ENCODE results near the gene MAP1B.

DNA sequence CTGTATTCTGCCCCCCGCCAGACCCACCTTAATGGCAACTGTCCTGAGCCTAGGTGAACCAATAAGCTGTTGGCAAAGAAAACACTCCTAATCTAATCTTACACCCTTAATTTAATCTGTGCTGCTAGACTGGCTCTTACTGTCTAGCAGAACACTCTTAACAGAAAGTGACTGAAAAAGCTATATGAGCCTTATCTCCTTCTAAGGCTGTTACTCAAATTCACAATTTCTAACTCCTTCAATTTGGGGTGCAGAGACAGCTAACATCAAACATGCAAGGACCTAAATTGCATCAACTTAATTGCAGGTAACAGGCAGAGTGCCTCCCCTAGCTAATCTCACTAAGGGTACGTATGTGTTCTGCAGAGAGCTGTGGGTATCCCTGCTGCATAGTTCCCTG is 49.5 kb upstream of the MAP1B start:
- no peak for TF ChIP-seq EP300 (IDR thresholded peaks at IDR 0.05)
- TF ChIP-seq, protein P1, sequence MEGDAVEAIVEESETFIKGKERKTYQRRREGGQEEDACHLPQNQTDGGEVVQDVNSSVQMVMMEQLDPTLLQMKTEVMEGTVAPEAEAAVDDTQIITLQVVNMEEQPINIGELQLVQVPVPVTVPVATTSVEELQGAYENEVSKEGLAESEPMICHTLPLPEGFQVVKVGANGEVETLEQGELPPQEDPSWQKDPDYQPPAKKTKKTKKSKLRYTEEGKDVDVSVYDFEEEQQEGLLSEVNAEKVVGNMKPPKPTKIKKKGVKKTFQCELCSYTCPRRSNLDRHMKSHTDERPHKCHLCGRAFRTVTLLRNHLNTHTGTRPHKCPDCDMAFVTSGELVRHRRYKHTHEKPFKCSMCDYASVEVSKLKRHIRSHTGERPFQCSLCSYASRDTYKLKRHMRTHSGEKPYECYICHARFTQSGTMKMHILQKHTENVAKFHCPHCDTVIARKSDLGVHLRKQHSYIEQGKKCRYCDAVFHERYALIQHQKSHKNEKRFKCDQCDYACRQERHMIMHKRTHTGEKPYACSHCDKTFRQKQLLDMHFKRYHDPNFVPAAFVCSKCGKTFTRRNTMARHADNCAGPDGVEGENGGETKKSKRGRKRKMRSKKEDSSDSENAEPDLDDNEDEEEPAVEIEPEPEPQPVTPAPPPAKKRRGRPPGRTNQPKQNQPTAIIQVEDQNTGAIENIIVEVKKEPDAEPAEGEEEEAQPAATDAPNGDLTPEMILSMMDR (IDR thresholded peaks at IDR 0.05) = no peak
